Medulla oblongata (tissue), 1 donor: Measurements from ENCODE around the gene DEPDC5.
"Not testable (repeated sequence)": the region's sequence is repeated elsewhere in the genome, so short reads cannot be mapped to it uniquely, and the experiment has no call there.

Source experiments
- DNase-seq: peaks from one replicate; pipeline ENCODE4 v3.0.0-alpha.2; 2015; ENCODE audit errors: extremely low spot score

DEPDC5 gene

GRCh38 chr22:31749636-31750364 lies 4.0 kb upstream of the DEPDC5 start, which contains the start of gene PRR14L:
PRR14L (minus strand) TSS chr22:31750132; CDS start chr22:31738860, 11,272 bp downstream.
- DNase-seq, result peak; percentile 99

DNA sequence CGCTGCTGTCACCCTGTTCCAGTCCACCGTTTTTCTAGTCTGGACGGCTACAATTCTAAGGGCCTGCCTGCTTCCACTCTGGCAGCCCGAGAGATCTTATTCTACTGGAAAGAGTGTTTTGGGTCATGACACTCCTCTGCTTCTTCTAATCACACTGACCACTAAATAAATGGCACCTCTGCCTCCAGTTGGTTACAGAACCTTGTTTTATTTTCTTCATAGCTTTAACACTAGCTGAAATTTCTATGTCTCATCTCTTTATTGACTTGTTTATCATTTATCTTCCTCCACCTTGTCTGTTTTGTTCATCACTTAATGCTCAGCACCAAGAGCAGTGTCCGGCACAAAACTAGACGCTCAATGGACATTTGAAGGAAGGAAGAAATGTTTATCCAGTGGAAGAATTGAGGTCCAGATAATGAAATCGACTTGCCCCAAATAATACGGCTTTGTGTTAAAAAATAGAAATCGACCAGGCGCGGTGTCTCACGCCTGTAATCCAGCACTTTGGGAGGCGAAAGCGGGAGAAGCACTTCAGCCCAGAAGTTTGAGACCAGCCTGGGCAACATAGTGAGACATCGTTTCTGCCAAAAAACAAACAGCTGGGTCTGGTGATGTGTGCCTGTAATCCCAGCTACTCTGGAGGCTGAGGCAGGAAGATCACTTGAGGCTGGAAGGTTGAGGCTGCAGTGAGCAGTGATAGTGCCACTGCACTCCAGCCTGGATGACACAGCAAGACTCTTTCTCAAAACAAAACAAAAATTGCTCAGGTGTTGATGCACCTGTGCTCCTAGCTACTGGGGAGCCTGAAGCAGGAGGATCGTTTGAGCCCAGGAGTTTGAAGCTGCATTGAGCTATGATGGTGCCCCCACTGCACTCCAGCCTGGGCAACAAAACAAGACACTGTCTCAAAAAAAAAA lies 3.2 kb upstream of the DEPDC5 start:
- no peak for DNase-seq

- no peak for DNase-seq
These were observed 1.5 kb upstream of the DEPDC5 start for GRCh38 chr22:31752096-31752847.

GRCh38 chr22:31753005-31753633 lies 700 bp upstream of the DEPDC5 start:
- peak; percentile 46 for DNase-seq

- DNase-seq, result peak; percentile 8
These were observed 994 bp downstream of the DEPDC5 start for GRCh38 chr22:31754813-31755212.

DNA sequence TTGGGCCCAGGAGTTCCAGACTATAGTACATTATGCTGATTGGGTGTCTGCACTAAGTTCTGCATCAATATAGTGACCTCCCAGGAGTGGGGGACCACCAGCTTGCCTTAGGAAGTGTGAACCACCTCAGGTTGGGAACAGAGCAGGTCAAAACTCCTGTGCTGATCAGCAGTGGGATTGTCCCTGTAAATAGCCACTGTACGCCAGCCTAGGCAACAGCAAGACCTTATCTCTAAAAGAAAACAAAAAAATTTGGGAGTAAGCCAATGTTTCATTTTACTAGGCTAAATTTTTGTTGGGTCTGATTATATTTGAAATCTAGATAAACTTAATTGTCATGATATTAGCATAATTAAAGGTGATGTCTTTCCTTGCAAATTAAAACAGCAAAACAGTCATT lies 3.4 kb downstream of the DEPDC5 start:
- no peak for DNase-seq

- not testable (repeated sequence) for DNase-seq
These were observed 5.0 kb downstream of the DEPDC5 start for GRCh38 chr22:31758860-31759259.

GRCh38 chr22:31764785-31765184 lies 11.0 kb downstream of the DEPDC5 start:
- DNase-seq, result no peak

DNA sequence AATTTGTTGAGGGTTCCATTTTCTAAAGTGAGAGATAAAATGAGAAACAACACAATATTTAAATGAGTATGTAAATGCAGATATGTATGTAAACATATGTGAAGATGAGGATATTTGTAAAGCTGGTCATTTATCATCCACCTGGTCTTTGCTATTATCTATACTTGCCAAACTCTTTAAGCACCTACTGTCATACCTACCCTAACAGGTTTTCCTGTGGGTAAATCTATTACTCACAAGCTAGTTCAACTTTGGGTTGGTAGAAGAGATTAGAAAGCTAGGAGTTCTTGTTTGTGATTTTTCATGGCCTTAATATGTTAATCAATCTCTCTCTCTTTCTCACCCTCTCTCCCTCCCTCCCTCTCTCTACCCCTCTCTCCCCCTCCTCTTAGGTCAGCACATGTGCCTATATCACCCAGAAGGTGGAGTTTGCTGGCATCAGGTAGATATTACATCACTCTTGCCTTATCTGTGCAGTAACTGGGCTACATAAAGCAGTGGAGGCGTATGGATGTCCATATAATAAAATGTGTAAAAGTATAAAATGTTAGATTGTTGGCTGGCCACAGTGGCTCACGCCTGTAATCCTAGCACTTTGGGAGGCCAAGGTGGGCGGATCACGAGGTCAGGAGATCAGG lies 14.7 kb downstream of the DEPDC5 start:
- no peak for DNase-seq

- DNase-seq, result no peak
These were observed 19.6 kb downstream of the DEPDC5 start for GRCh38 chr22:31773416-31773815.

- no peak for DNase-seq
These were observed 22.4 kb downstream of the DEPDC5 start for GRCh38 chr22:31776231-31776630.

GRCh38 chr22:31789803-31790202 lies 36.0 kb downstream of the DEPDC5 start:
- peak; percentile 3 for DNase-seq

- peak; percentile 47 for DNase-seq
These were observed 36.4 kb downstream of the DEPDC5 start for GRCh38 chr22:31790240-31790639.

- DNase-seq, result not testable (repeated sequence)
These were observed 45.5 kb downstream of the DEPDC5 start for GRCh38 chr22:31799358-31799757.

GRCh38 chr22:31800065-31800464 lies 46.2 kb downstream of the DEPDC5 start:
- no peak for DNase-seq

- not testable (repeated sequence) for DNase-seq
These were observed 47.0 kb downstream of the DEPDC5 start for GRCh38 chr22:31800861-31801260.

DNA sequence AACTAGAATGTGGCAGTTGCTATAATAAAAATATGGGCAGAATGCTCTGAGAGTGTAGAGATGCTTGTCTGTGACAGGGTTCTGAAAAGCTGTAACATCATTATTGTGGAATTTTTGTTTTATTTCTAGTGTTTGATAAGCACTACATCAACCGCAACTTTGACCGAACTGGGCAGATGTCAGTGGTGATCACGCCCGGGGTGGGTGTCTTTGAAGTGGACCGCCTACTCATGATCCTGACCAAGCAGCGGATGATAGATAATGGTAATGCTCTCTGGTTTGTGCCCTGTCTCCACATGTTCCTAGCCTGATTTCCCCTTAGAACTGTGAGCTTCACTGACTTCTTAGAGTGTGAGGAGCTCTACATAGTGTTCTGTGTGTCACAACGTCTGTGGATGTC lies 48.8 kb downstream of the DEPDC5 start:
- DNase-seq, result no peak

- no peak for DNase-seq
These were observed 52.9 kb downstream of the DEPDC5 start for GRCh38 chr22:31806751-31807150.

GRCh38 chr22:31812977-31813605 lies 59.3 kb downstream of the DEPDC5 start:
- no peak for DNase-seq

- not testable (repeated sequence) for DNase-seq
These were observed 60.1 kb downstream of the DEPDC5 start for GRCh38 chr22:31813898-31814297.

- DNase-seq, result no peak
These were observed 61.1 kb downstream of the DEPDC5 start for GRCh38 chr22:31814942-31815341.
